K562 (cell line): Measurements from ENCODE around the gene TRIM51. TPM values are rescaled to one million over a fixed set of nuclear protein-coding genes. Genes with fewer than 3 reads are reported as not detected.

ENCODE experiments used
- ATAC-seq: fragments of 200-7000 bp; cut with Tn5 transposase; 3 replicates; pipeline ENCODE4 v1.9.1; 2020; ENCODE audit warnings: moderate library complexity
- BruUV-seq: library from RNA; stranded (reverse); fragments of 400-500 nt; replicated peaks from 2 replicates; lab custom pipeline; 2021; lab: Mats Ljungman, UMichigan
- CTCF ChIA-PET: fragments of 300-600 bp; formaldehyde crosslinking; extraction: SDS; loops from one replicate; lab custom pipeline; 2021; ENCODE audit warnings: low intra/inter-chr PET ratio; lab: Yijun Ruan, JAX
- POLR2A ChIA-PET: fragments of 300-600, 350-650 bp; sonication (Branson Sonifier 250); formaldehyde crosslinking; extraction: SDS; loops from one replicate; lab custom pipeline; 2021; ENCODE audit warnings: antibody characterized with exemption, inconsistent platforms; lab: Yijun Ruan, JAX
- DNase-seq, 4 experiments: peaks; one replicate each; pipeline versions ENCODE4 v3.0.0 to v3.0.0-alpha.2; 2011 to 2018; ENCODE audit warnings: low spot score in 3 of 4, mixed read lengths in 3 of 4; ENCODE audit errors: extremely low read depth in 1 of 4
- FAIRE-seq: peaks from 2 replicates; lab custom pipeline; 2011; peaks lifted over from hg19 to GRCh38; lab: Jason Lieb, UNC
- H2AFZ ChIP-seq: 2 replicates; pipeline ENCODE4 v1.6.0; 2011; ENCODE audit warnings: low read depth, low read length, control low read depth, inconsistent platforms
- H3K27ac ChIP-seq: fragments of 200-600 bp; 3 replicates; pipeline ENCODE4 v1.8.0; 2011; ENCODE audit warnings: low read depth, mild to moderate bottlenecking, control low read depth, inconsistent platforms, low read length, moderate library complexity, mixed read lengths; ENCODE audit errors: extremely low read depth
- H3K27me3 ChIP-seq, 2 experiments: fragments of 300-600 bp in 1 of 2; 2 replicates in 1 of 2; 3 replicates in 1 of 2; pipeline versions ENCODE4 v1.6.0 to v1.8.0; 2011; ENCODE audit warnings: inconsistent platforms in 2 of 2, low read length in 2 of 2, mild to moderate bottlenecking in 1 of 2, mixed read lengths in 1 of 2, moderate library complexity in 1 of 2; ENCODE audit not compliant: control insufficient read depth in 2 of 2, insufficient read depth in 2 of 2
- H3K36me3 ChIP-seq: fragments of 300-600 bp; 3 replicates; pipeline ENCODE4 v1.8.0; 2011; ENCODE audit warnings: mild to moderate bottlenecking, low read length, inconsistent platforms; ENCODE audit not compliant: control insufficient read depth, insufficient read depth
- H3K4me1 ChIP-seq, 2 experiments: fragments of 200-600 bp in 1 of 2; replicated peaks in 1 of 2; 2 replicates in 1 of 2; 3 replicates in 1 of 2; pipeline versions ENCODE4 v1.5.1 to v1.8.0; 2011; ENCODE audit warnings: inconsistent platforms in 2 of 2, low read length in 2 of 2, mild to moderate bottlenecking in 1 of 2, mixed read lengths in 1 of 2, moderate library complexity in 1 of 2; ENCODE audit not compliant: control insufficient read depth in 2 of 2, insufficient read depth in 2 of 2
- H3K4me2 ChIP-seq: 2 replicates; pipeline ENCODE4 v1.6.1; 2011; ENCODE audit warnings: low read length, control low read depth, inconsistent platforms, mixed read lengths; ENCODE audit not compliant: insufficient read depth
- H3K4me3 ChIP-seq: fragments of 200-600 bp; sonication (generic), shearing (Covaris generic); 2 replicates; pipeline ENCODE4 v1.5.1; 2016; ENCODE audit warnings: control low read depth, inconsistent platforms
- H3K79me2 ChIP-seq: fragments of 200-600 bp; 3 replicates; pipeline ENCODE4 v1.8.0; 2011; ENCODE audit warnings: low read length, inconsistent platforms; ENCODE audit not compliant: control insufficient read depth, insufficient read depth
- H3K9ac ChIP-seq, 2 experiments: 2 replicates each; pipeline versions ENCODE4 v1.6.0 to v1.6.1; 2011; ENCODE audit warnings: low read depth in 2 of 2, low read length in 2 of 2, control low read depth in 1 of 2, inconsistent platforms in 1 of 2, mild to moderate bottlenecking in 1 of 2, mixed read lengths in 1 of 2; ENCODE audit not compliant: insufficient read depth in 1 of 2
- H3K9me1 ChIP-seq: one replicate; pipeline ENCODE4 v1.6.0; 2011; ENCODE audit warnings: inconsistent platforms, mild to moderate bottlenecking, low read length, moderate library complexity; ENCODE audit not compliant: control insufficient read depth, insufficient read depth
- H3K9me3 ChIP-seq: replicated peaks from 2 replicates; pipeline ENCODE4 v1.5.1; 2011; ENCODE audit warnings: low read depth, low read length, inconsistent platforms; ENCODE audit not compliant: control insufficient read depth, insufficient read depth
- H4K20me1 ChIP-seq: replicated peaks from 2 replicates; pipeline ENCODE4 v1.6.1; 2011; ENCODE audit warnings: low read length, inconsistent platforms, mixed read lengths; ENCODE audit not compliant: control insufficient read depth, insufficient read depth
- BRF2 ChIP-seq: IDR thresholded peaks from 3 replicates; pipeline ENCODE4 v1.6.1; 2011; ENCODE audit warnings: borderline replicate concordance, mild to moderate bottlenecking; ENCODE audit not compliant: insufficient read length, insufficient read depth
- FOS ChIP-seq: IDR thresholded peaks from 3 replicates; pipeline ENCODE4 v1.6.1; 2011; ENCODE audit not compliant: insufficient read length; ENCODE audit errors: extremely low read depth
- MCM7 ChIP-seq, 2 experiments: fragments of 450-650 bp; IDR thresholded peaks; 2 replicates each; pipeline ENCODE4 v1.6.1; 2016 to 2018
- UBTF ChIP-seq, 2 experiments: IDR thresholded peaks; 2 replicates each; pipeline ENCODE4 v1.6.1; 2012; ENCODE audit warnings: improper control_type of control experiment in 2 of 2, low read depth in 2 of 2, low read length in 2 of 2, borderline replicate concordance in 1 of 2
- WGBS: fragments of 100-300 bp; shearing (Covaris generic); methylation state at CpG from one replicate; pipeline ENCODE4 v1.1.6; 2016; ENCODE audit warnings: low coverage, mixed read lengths; ENCODE audit not compliant: insufficient coverage; ENCODE audit errors: missing lambda C conversion rate; 5-methylcytosine and 5-hydroxymethylcytosine counted together
- in situ Hi-C: fragments of 300-500 bp; cut with MboI; formaldehyde crosslinking; loops from 4 replicates; pipeline ENCODE4 v1.15.0; 2018; ENCODE audit warnings: inconsistent platforms, mixed read lengths
- intact Hi-C: fragments of 100-400 bp; cut with micrococcal nuclease; formaldehyde crosslinking; loops from 2 replicates; pipeline ENCODE4 v1.14.2; 2022
- polyA plus RNA-seq, 8 experiments: library from polyadenylated mRNA; depleted of rRNA in 4 of 8; stranded (reverse) in 5 of 8; unstranded in 3 of 8; fragments of >200 nt; fragmentation: Nextera tagmentation in 2 of 8; fragmentation: Illumina TruSeq in 1 of 8; extraction: Ambion mirVana in 2 of 8; extraction: Trizol in 1 of 8; gene quantifications; 2 replicates each; pipeline versions ENCODE4 v1.2.1 to v1.2.3, GENCODE V29; 2011 to 2014; ENCODE audit warnings: inconsistent platforms in 1 of 8, missing spikeins in 1 of 8
- small RNA-seq: library from RNA; depleted of rRNA; stranded (forward); fragments of <200 nt; gene quantifications from one replicate; pipeline ENCODE3, GENCODE V24; 2014
- total RNA-seq, 7 experiments: library from RNA; depleted of rRNA in 6 of 7; stranded (reverse); fragments of >200 nt in 6 of 7; fragmentation: Illumina TruSeq in 2 of 7; extraction: Trizol in 2 of 7; gene quantifications; 2 replicates each; pipeline versions ENCODE4 v1.2.1 to v1.2.3, GENCODE V29; 2011 to 2021; ENCODE audit warnings: low replicate concordance in 1 of 7
- TF ChIP-seq, protein P1 (sequence below): fragments of 250-450 bp; sonication (Bioruptor Pico); IDR thresholded peaks from 2 replicates; pipeline ENCODE4 v1.8.0; 2022; ENCODE audit warnings: inconsistent platforms

Gene TRIM51
- total and polyA plus RNA-seq, 9 of the 15 experiments (the other 6 are each of a cell fraction or from before 2014, with no cell fraction given) = not detected

DNA sequence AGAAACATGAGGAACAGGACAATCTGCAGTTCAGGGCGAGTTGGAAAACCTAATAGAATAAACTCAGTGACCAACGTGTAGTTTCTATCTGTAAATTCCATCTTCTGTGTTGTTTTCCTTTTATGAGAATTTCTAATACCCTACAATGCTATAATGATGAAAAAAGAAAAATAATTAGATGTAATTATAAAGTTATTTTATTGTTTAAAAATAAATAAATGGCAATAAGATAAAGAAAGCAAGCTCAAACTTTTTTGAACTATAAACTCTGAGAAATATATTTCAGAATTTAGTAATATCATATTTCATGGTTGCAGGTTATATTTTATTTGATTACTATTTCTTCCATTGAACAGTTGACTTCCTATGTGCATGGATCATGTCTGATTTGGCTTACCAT is 53.2 kb downstream of the TRIM51 start, which contains the start of gene OR5I1:
Gene OR5I1, minus strand, starts transcription at position 101 of the 400 bp plus-strand sequence. Its CDS starts 0 bp downstream, at position 101.
- BruUV-seq = no TSS peak
- H3K9me3 ChIP-seq = no peaks in the 10 kb centered on the region

More for the DNA sequence above, 53.2 kb downstream of the TRIM51 start, which contains the start of gene OR5I1:
- DNase-seq (no peak), FAIRE-seq (no peak), ATAC-seq (no peak)
- H3K9ac ChIP-seq = no peak within 1 kb of the TSS
- intact Hi-C loops = no loop called here
- ChIA-PET POLR2A (no interaction called here), CTCF (no interaction called here)
- no peak within 1 kb of the TSS for H3K27ac ChIP-seq
- no peaks in the 10 kb centered on the region for H4K20me1 ChIP-seq
- H3K4me3 ChIP-seq = no peak within 1 kb of the TSS
- no peak within 1 kb of the TSS for H2AFZ ChIP-seq
- WGBS = 0% methylated on average over 2 of the region's 2 CpGs
- no peaks in the 10 kb centered on the region for H3K4me1 ChIP-seq
- H3K9me1 ChIP-seq = no peaks in the 10 kb centered on the region
- no peaks in the 10 kb centered on the region for H3K27me3 ChIP-seq
- H3K4me2 ChIP-seq = no peak within 1 kb of the TSS
- TF ChIP-seq BRF2 (no peak), MCM7 (IDR thresholded peaks at IDR 0.05) (no peak), UBTF (IDR thresholded peaks at IDR 0.05; ENCODE audit: borderline replicate concordance in 1 of 2, low read depth in 2 of 2, low read length in 2 of 2) (no peak), FOS (no peak)
- TF ChIP-seq, protein P1, sequence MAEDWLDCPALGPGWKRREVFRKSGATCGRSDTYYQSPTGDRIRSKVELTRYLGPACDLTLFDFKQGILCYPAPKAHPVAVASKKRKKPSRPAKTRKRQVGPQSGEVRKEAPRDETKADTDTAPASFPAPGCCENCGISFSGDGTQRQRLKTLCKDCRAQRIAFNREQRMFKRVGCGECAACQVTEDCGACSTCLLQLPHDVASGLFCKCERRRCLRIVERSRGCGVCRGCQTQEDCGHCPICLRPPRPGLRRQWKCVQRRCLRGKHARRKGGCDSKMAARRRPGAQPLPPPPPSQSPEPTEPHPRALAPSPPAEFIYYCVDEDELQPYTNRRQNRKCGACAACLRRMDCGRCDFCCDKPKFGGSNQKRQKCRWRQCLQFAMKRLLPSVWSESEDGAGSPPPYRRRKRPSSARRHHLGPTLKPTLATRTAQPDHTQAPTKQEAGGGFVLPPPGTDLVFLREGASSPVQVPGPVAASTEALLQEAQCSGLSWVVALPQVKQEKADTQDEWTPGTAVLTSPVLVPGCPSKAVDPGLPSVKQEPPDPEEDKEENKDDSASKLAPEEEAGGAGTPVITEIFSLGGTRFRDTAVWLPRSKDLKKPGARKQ = no peak
- in situ Hi-C loops = loop anchor here (25.0 kb wide), 2 partner anchors 851 to 1326 kb away; no protein-coding TSS in a partner anchor
- H3K79me2 ChIP-seq = no peaks in the 10 kb centered on the region
- no peaks in the 10 kb centered on the region for H3K36me3 ChIP-seq

Small RNA genes within 50 kb of the gene (small RNA-seq; reads per million reads assigned to genes)
- gene AC036111.3 = not detected

Other genes with a start within 250 kb of the TRIM51 start
Only the 7 nearest of the 17 such genes appear.
- not detected in 2 replicates for gene OR5L1, start 71.9 kb upstream of the TRIM51 start, total RNA-seq (2014; rRNA removed)
- not detected in 2 replicates for gene OR5L1, start 71.9 kb upstream of the TRIM51 start, total RNA-seq (2014; rRNA removed; fragmentation: Illumina TruSeq; extraction: Trizol)
- not detected in 2 replicates for gene OR5L1, start 71.9 kb upstream of the TRIM51 start, total RNA-seq (2015; rRNA removed; fragmentation: Illumina TruSeq; extraction: Trizol)
- not detected in 2 replicates for gene OR5L1, start 71.9 kb upstream of the TRIM51 start, total RNA-seq (2021)
- not detected in 2 replicates for gene OR5L1, start 71.9 kb upstream of the TRIM51 start, polyA plus RNA-seq (2011; rRNA removed)
- gene OR5L1, start 71.9 kb upstream of the TRIM51 start, polyA plus RNA-seq (2014; fragmentation: Illumina TruSeq; extraction: Trizol) = not detected in 2 replicates
- gene OR5L1, start 71.9 kb upstream of the TRIM51 start, polyA plus RNA-seq (2014; fragmentation: Nextera tagmentation; extraction: Ambion mirVana) = not detected
- not detected in 2 replicates for gene OR5L1, start 71.9 kb upstream of the TRIM51 start, polyA plus RNA-seq (2014; rRNA removed)
- not detected in 2 replicates for gene OR5D18, start 63.7 kb upstream of the TRIM51 start, total RNA-seq (2014; rRNA removed)
- gene OR5D18, start 63.7 kb upstream of the TRIM51 start, total RNA-seq (2014; rRNA removed; fragmentation: Illumina TruSeq; extraction: Trizol) = not detected in 2 replicates
- gene OR5D18, start 63.7 kb upstream of the TRIM51 start, total RNA-seq (2015; rRNA removed; fragmentation: Illumina TruSeq; extraction: Trizol) = not detected in 2 replicates
- not detected in 2 replicates for gene OR5D18, start 63.7 kb upstream of the TRIM51 start, total RNA-seq (2021)
- not detected in 2 replicates for gene OR5D18, start 63.7 kb upstream of the TRIM51 start, polyA plus RNA-seq (2011; rRNA removed)
- gene OR5D18, start 63.7 kb upstream of the TRIM51 start, polyA plus RNA-seq (2014; fragmentation: Illumina TruSeq; extraction: Trizol) = not detected in 2 replicates
- gene OR5D18, start 63.7 kb upstream of the TRIM51 start, polyA plus RNA-seq (2014; fragmentation: Nextera tagmentation; extraction: Ambion mirVana) = not detected
- not detected in 2 replicates for gene OR5D18, start 63.7 kb upstream of the TRIM51 start, polyA plus RNA-seq (2014; rRNA removed)
- not detected in 2 replicates for gene OR5L2, start 56.1 kb upstream of the TRIM51 start, total RNA-seq (2014; rRNA removed)
- not detected in 2 replicates for gene OR5L2, start 56.1 kb upstream of the TRIM51 start, total RNA-seq (2014; rRNA removed; fragmentation: Illumina TruSeq; extraction: Trizol)
- not detected in 2 replicates for gene OR5L2, start 56.1 kb upstream of the TRIM51 start, total RNA-seq (2015; rRNA removed; fragmentation: Illumina TruSeq; extraction: Trizol)
- gene OR5L2, start 56.1 kb upstream of the TRIM51 start, total RNA-seq (2021) = not detected in 2 replicates
- gene OR5L2, start 56.1 kb upstream of the TRIM51 start, polyA plus RNA-seq (2011; rRNA removed) = not detected in 2 replicates
- not detected in 2 replicates for gene OR5L2, start 56.1 kb upstream of the TRIM51 start, polyA plus RNA-seq (2014; fragmentation: Illumina TruSeq; extraction: Trizol)
- not detected for gene OR5L2, start 56.1 kb upstream of the TRIM51 start, polyA plus RNA-seq (2014; fragmentation: Nextera tagmentation; extraction: Ambion mirVana)
- gene OR5L2, start 56.1 kb upstream of the TRIM51 start, polyA plus RNA-seq (2014; rRNA removed) = not detected in 2 replicates
- gene OR5D16, start 44.5 kb upstream of the TRIM51 start, total RNA-seq (2014; rRNA removed) = not detected in 2 replicates
- not detected in 2 replicates for gene OR5D16, start 44.5 kb upstream of the TRIM51 start, total RNA-seq (2014; rRNA removed; fragmentation: Illumina TruSeq; extraction: Trizol)
- not detected in 2 replicates for gene OR5D16, start 44.5 kb upstream of the TRIM51 start, total RNA-seq (2015; rRNA removed; fragmentation: Illumina TruSeq; extraction: Trizol)
- not detected in 2 replicates for gene OR5D16, start 44.5 kb upstream of the TRIM51 start, total RNA-seq (2021)
- gene OR5D16, start 44.5 kb upstream of the TRIM51 start, polyA plus RNA-seq (2011; rRNA removed) = not detected in 2 replicates
- not detected in 2 replicates for gene OR5D16, start 44.5 kb upstream of the TRIM51 start, polyA plus RNA-seq (2014; fragmentation: Illumina TruSeq; extraction: Trizol)
- gene OR5D16, start 44.5 kb upstream of the TRIM51 start, polyA plus RNA-seq (2014; fragmentation: Nextera tagmentation; extraction: Ambion mirVana) = not detected
- gene OR5D16, start 44.5 kb upstream of the TRIM51 start, polyA plus RNA-seq (2014; rRNA removed) = not detected in 2 replicates
- not detected in 2 replicates for gene OR5W2, start 31.3 kb downstream of the TRIM51 start, total RNA-seq (2014; rRNA removed)
- not detected in 2 replicates for gene OR5W2, start 31.3 kb downstream of the TRIM51 start, total RNA-seq (2014; rRNA removed; fragmentation: Illumina TruSeq; extraction: Trizol)
- not detected in 2 replicates for gene OR5W2, start 31.3 kb downstream of the TRIM51 start, total RNA-seq (2015; rRNA removed; fragmentation: Illumina TruSeq; extraction: Trizol)
- not detected in 2 replicates for gene OR5W2, start 31.3 kb downstream of the TRIM51 start, total RNA-seq (2021)
- not detected in 2 replicates for gene OR5W2, start 31.3 kb downstream of the TRIM51 start, polyA plus RNA-seq (2011; rRNA removed)
- gene OR5W2, start 31.3 kb downstream of the TRIM51 start, polyA plus RNA-seq (2014; fragmentation: Illumina TruSeq; extraction: Trizol) = not detected in 2 replicates
- gene OR5W2, start 31.3 kb downstream of the TRIM51 start, polyA plus RNA-seq (2014; fragmentation: Nextera tagmentation; extraction: Ambion mirVana) = not detected
- not detected in 2 replicates for gene OR5W2, start 31.3 kb downstream of the TRIM51 start, polyA plus RNA-seq (2014; rRNA removed)
- not detected in 2 replicates for gene OR5I1, start 53.1 kb downstream of the TRIM51 start, total RNA-seq (2014; rRNA removed)
- not detected in 2 replicates for gene OR5I1, start 53.1 kb downstream of the TRIM51 start, total RNA-seq (2014; rRNA removed; fragmentation: Illumina TruSeq; extraction: Trizol)
- gene OR5I1, start 53.1 kb downstream of the TRIM51 start, total RNA-seq (2015; rRNA removed; fragmentation: Illumina TruSeq; extraction: Trizol) = not detected in 2 replicates
- not detected in 2 replicates for gene OR5I1, start 53.1 kb downstream of the TRIM51 start, total RNA-seq (2021)
- gene OR5I1, start 53.1 kb downstream of the TRIM51 start, polyA plus RNA-seq (2011; rRNA removed) = not detected in 2 replicates
- gene OR5I1, start 53.1 kb downstream of the TRIM51 start, polyA plus RNA-seq (2014; fragmentation: Illumina TruSeq; extraction: Trizol) = not detected in 2 replicates
- not detected for gene OR5I1, start 53.1 kb downstream of the TRIM51 start, polyA plus RNA-seq (2014; fragmentation: Nextera tagmentation; extraction: Ambion mirVana)
- gene OR5I1, start 53.1 kb downstream of the TRIM51 start, polyA plus RNA-seq (2014; rRNA removed) = not detected in 2 replicates
- not detected in 2 replicates for gene OR10AG1, start 86.6 kb downstream of the TRIM51 start, total RNA-seq (2014; rRNA removed)
- gene OR10AG1, start 86.6 kb downstream of the TRIM51 start, total RNA-seq (2014; rRNA removed; fragmentation: Illumina TruSeq; extraction: Trizol) = not detected in 2 replicates
- gene OR10AG1, start 86.6 kb downstream of the TRIM51 start, total RNA-seq (2015; rRNA removed; fragmentation: Illumina TruSeq; extraction: Trizol) = not detected in 2 replicates
- not detected in 2 replicates for gene OR10AG1, start 86.6 kb downstream of the TRIM51 start, total RNA-seq (2021)
- gene OR10AG1, start 86.6 kb downstream of the TRIM51 start, polyA plus RNA-seq (2011; rRNA removed) = not detected in 2 replicates
- gene OR10AG1, start 86.6 kb downstream of the TRIM51 start, polyA plus RNA-seq (2014; fragmentation: Illumina TruSeq; extraction: Trizol) = not detected in 2 replicates
- not detected for gene OR10AG1, start 86.6 kb downstream of the TRIM51 start, polyA plus RNA-seq (2014; fragmentation: Nextera tagmentation; extraction: Ambion mirVana)
- not detected in 2 replicates for gene OR10AG1, start 86.6 kb downstream of the TRIM51 start, polyA plus RNA-seq (2014; rRNA removed)